Keratinocyte (primary cell): Measurements from ENCODE around the gene B4GALT4. TPM values are rescaled to one million over a fixed set of nuclear protein-coding genes. Genes with fewer than 3 reads are reported as not detected.

ENCODE experiments used
- DNase-seq: peaks from one replicate; pipeline ENCODE4 v3.0.0-alpha.2; 2011; ENCODE audit warnings: low read depth, missing footprints, low spot score
- FAIRE-seq: peaks from 2 replicates; lab custom pipeline; 2011; peaks lifted over from hg19 to GRCh38; lab: Jason Lieb, UNC
- H2AFZ ChIP-seq: 2 replicates; pipeline ENCODE4 v1.6.0; 2012; ENCODE audit warnings: low read length, control low read depth, inconsistent platforms; ENCODE audit not compliant: control insufficient read depth
- H3K27ac ChIP-seq: 2 replicates; pipeline ENCODE4 v1.5.1; 2011; ENCODE audit warnings: low read length; ENCODE audit not compliant: control insufficient read depth, insufficient read depth
- H3K27me3 ChIP-seq: 3 replicates; pipeline ENCODE4 v1.6.0; 2011; ENCODE audit warnings: low read length; ENCODE audit not compliant: control insufficient read depth, insufficient read depth; ENCODE audit errors: extremely low read depth
- H3K36me3 ChIP-seq, 2 experiments: 2 replicates in 1 of 2; 3 replicates in 1 of 2; pipeline ENCODE4 v1.5.1; 2011; ENCODE audit warnings: low read length in 2 of 2, mild to moderate bottlenecking in 1 of 2; ENCODE audit not compliant: control insufficient read depth in 2 of 2, insufficient read depth in 2 of 2; ENCODE audit errors: extremely low read depth in 1 of 2
- H3K4me1 ChIP-seq: 3 replicates; pipeline ENCODE4 v1.5.1; 2011; ENCODE audit warnings: low read length; ENCODE audit not compliant: control insufficient read depth, insufficient read depth; ENCODE audit errors: extremely low read depth
- H3K4me2 ChIP-seq: 3 replicates; pipeline ENCODE4 v1.6.0; 2011; ENCODE audit warnings: low read depth, low read length; ENCODE audit not compliant: control insufficient read depth, insufficient read depth; ENCODE audit errors: extremely low read depth
- H3K4me3 ChIP-seq, 3 experiments: fragments of 200-600 bp in 1 of 3; sonication (generic) in 1 of 3; 2 replicates in 2 of 3; 3 replicates in 1 of 3; pipeline ENCODE4 v1.5.1; 2011 to 2016; ENCODE audit warnings: low read length in 3 of 3, mild to moderate bottlenecking in 3 of 3, control low read depth in 2 of 3, inconsistent platforms in 1 of 3, low read depth in 1 of 3, mixed read lengths in 1 of 3, mixed run types in 1 of 3, moderate library complexity in 1 of 3; ENCODE audit not compliant: control insufficient read depth in 2 of 3, insufficient read depth in 2 of 3; ENCODE audit errors: extremely low read depth in 1 of 3
- H3K79me2 ChIP-seq: 2 replicates; pipeline ENCODE4 v1.6.0; 2012; ENCODE audit warnings: low read length; ENCODE audit not compliant: control insufficient read depth, insufficient read depth
- H3K9ac ChIP-seq: 3 replicates; pipeline ENCODE4 v1.6.0; 2011; ENCODE audit warnings: low read length; ENCODE audit not compliant: control insufficient read depth, insufficient read depth; ENCODE audit errors: extremely low read depth
- H3K9me1 ChIP-seq: 3 replicates; pipeline ENCODE4 v1.6.0; 2011; ENCODE audit warnings: low read length; ENCODE audit not compliant: control insufficient read depth, insufficient read depth; ENCODE audit errors: extremely low read depth
- H3K9me3 ChIP-seq: 2 replicates; pipeline ENCODE4 v1.5.1; 2012; ENCODE audit warnings: low read depth, low read length; ENCODE audit not compliant: control insufficient read depth
- H4K20me1 ChIP-seq: 3 replicates; pipeline ENCODE4 v1.6.0; 2011; ENCODE audit warnings: low read length; ENCODE audit not compliant: control insufficient read depth, insufficient read depth; ENCODE audit errors: extremely low read depth
- EZH2 ChIP-seq: IDR thresholded peaks from one replicate; pipeline ENCODE4 v1.6.1; 2012; ENCODE audit warnings: inconsistent platforms, mild to moderate bottlenecking, low read length, moderate library complexity
- dilution Hi-C: fragments of 300-500 bp; cut with MboI; formaldehyde crosslinking; loops from one replicate; pipeline ENCODE4 v1.7.0; 2020; ENCODE audit warnings: low sequenced_read_pairs; ENCODE audit not compliant: extremely low pct_ligation_motif_present
- polyA plus RNA-seq, 5 experiments: library from polyadenylated mRNA; depleted of rRNA in 3 of 5; stranded (reverse) in 3 of 5; stranded (forward) in 1 of 5; unstranded in 1 of 5; fragments of >200 nt; gene quantifications; 1 replicate in 1 of 5; 2 replicates in 3 of 5; 3 replicates in 1 of 5; pipeline versions ENCODE4 v1.2.1 to v1.2.3, GENCODE V29; 2011 to 2012; ENCODE audit warnings: missing spikeins in 2 of 5, low read depth in 1 of 5, low replicate concordance in 1 of 5
- TF ChIP-seq, protein P1 (sequence below), 3 experiments: IDR thresholded peaks in 1 of 3; conservative IDR thresholded peaks in 1 of 3; optimal IDR thresholded peaks in 1 of 3; 2 replicates in 2 of 3; 3 replicates in 1 of 3; pipeline versions ENCODE3 to v1.5.1; 2011; ENCODE audit warnings: low read length in 3 of 3, mild to moderate bottlenecking in 3 of 3, moderate library complexity in 2 of 3, control low read depth in 1 of 3, inconsistent platforms in 1 of 3; ENCODE audit not compliant: insufficient read depth in 2 of 3; ENCODE audit errors: extremely low read depth in 1 of 3

Gene B4GALT4
- polyA plus RNA-seq, 1 donor (not counting 4 experiments of a cell fraction or from before 2014, with no cell fraction given), result 43.3 TPM

DNA sequence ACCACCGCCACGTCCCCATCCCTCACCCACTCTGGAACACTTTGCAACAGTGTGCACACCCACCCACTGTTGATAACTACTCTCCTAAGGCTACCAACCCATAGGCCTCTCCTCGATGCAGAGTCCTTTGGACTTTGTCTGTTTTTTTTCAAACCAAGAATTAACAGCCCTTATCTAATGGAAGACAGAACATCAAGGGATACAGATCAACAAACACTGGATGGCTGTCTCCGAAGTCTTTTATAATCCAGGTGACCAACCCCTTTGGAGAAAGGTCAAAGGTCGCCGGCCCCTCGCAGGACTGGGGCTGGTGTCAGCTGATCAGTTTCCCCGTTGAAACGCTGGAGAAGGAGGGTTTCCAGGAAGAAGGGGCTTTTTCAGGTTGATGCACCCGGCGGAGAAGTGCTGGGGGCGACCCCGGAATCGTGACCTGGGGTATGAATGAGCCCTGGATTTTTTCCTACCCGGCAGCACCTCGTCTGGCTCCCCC is 532 bp downstream of the B4GALT4 start:
- peak overlapping the region; percentile 83 for H3K9ac ChIP-seq
- no peaks in the 10 kb centered on the region for H3K27me3 ChIP-seq
- H3K4me2 ChIP-seq, result peak overlapping the region; percentile 93
- peak overlapping the region; percentile 63 to 77 (median 70) for H3K4me3 ChIP-seq
- no peaks in the 10 kb centered on the region for H3K9me3 ChIP-seq
- H3K36me3 ChIP-seq, result peaks cover 0 to 2% of the 10 kb centered on the region in 2 experiments
- TF ChIP-seq EZH2, result no peak
- TF ChIP-seq, protein P1, sequence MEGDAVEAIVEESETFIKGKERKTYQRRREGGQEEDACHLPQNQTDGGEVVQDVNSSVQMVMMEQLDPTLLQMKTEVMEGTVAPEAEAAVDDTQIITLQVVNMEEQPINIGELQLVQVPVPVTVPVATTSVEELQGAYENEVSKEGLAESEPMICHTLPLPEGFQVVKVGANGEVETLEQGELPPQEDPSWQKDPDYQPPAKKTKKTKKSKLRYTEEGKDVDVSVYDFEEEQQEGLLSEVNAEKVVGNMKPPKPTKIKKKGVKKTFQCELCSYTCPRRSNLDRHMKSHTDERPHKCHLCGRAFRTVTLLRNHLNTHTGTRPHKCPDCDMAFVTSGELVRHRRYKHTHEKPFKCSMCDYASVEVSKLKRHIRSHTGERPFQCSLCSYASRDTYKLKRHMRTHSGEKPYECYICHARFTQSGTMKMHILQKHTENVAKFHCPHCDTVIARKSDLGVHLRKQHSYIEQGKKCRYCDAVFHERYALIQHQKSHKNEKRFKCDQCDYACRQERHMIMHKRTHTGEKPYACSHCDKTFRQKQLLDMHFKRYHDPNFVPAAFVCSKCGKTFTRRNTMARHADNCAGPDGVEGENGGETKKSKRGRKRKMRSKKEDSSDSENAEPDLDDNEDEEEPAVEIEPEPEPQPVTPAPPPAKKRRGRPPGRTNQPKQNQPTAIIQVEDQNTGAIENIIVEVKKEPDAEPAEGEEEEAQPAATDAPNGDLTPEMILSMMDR (optimal IDR thresholded peaks at IDR 0.05 in 1 of 3, IDR thresholded peaks at IDR 0.05 in 1 of 3, conservative IDR thresholded peaks at IDR 0.05 in 1 of 3; ENCODE audit: extremely low read depth in 1 of 3, insufficient read depth in 2 of 3, low read length in 3 of 3), result no peak
- H3K4me1 ChIP-seq, result peaks cover 22% of the 10 kb centered on the region
- no peak for FAIRE-seq
- peaks cover 37% of the 10 kb centered on the region for H3K79me2 ChIP-seq
- dilution Hi-C loops, result no loop called here
- H3K27ac ChIP-seq, result peak overlapping the region; percentile 82
- H2AFZ ChIP-seq, result peak overlapping the region; percentile 49
- DNase-seq, result no peak
- H4K20me1 ChIP-seq, result no peaks in the 10 kb centered on the region
- no peaks in the 10 kb centered on the region for H3K9me1 ChIP-seq

DNA sequence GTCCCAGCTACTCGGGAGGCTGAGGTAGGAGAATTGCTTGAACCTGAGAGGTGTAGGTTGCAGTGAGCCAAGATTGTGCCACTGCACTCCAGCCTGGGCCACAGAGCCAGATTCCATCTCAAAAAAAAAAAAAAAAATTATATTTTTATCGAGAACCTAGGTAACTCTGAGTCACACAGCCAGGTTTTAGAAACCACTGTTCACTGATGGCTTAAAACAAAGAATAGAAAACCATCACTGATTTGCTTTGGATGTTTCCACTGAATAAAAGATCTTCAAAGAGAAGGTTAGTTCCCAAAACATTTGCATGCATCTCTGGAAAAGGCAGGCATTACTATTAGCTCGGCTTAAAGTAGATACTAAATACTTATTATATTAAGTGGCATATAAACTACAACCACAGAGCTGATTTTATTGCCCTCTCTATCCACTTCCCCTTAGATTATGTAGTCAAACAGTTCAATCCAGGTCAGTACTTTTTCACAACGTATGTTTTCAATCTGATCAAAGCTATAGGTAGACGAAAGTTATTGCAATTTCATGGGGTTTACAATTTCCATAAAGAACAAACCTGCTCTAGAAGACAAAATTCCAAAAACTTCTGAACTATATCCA is 1.4 kb downstream of the B4GALT4 start:
- DNase-seq (no peak), FAIRE-seq (no peak)
- H3K9me3 ChIP-seq, result no peaks in the 10 kb centered on the region
- H3K4me3 ChIP-seq, result peak overlapping the region; percentile 63 to 77 (median 70)
- H2AFZ ChIP-seq, result no peak overlapping the region
- TF ChIP-seq, protein P1 (optimal IDR thresholded peaks at IDR 0.05 in 1 of 3, IDR thresholded peaks at IDR 0.05 in 1 of 3, conservative IDR thresholded peaks at IDR 0.05 in 1 of 3; ENCODE audit: extremely low read depth in 1 of 3, insufficient read depth in 2 of 3, low read length in 3 of 3), result no peak
- TF ChIP-seq EZH2, result no peak
- H3K4me2 ChIP-seq, result peak overlapping the region; percentile 93
- peaks cover 0 to 2% of the 10 kb centered on the region in 2 experiments for H3K36me3 ChIP-seq
- peaks cover 37% of the 10 kb centered on the region for H3K79me2 ChIP-seq
- H3K27ac ChIP-seq, result peak overlapping the region; percentile 82
- peaks cover 27% of the 10 kb centered on the region for H3K4me1 ChIP-seq
- H3K27me3 ChIP-seq, result no peaks in the 10 kb centered on the region
- no peaks in the 10 kb centered on the region for H3K9me1 ChIP-seq
- dilution Hi-C loops, result no loop called here
- H4K20me1 ChIP-seq, result no peaks in the 10 kb centered on the region
- H3K9ac ChIP-seq, result peak overlapping the region; percentile 83
